HepG2 (cell line): ENCODE measurements around the gene ENO3. TPM values are rescaled to one million over a fixed set of nuclear protein-coding genes. Genes with fewer than 3 reads are reported as not detected.
A peak's percentile ranks its signal among the peaks of the same experiment; 100 is the strongest.

Experiments used
- ERF ChIP-seq: IDR thresholded peaks from 2 replicates; pipeline ENCODE4 v1.6.1; 2018; ENCODE audit warnings: missing biosample characterization, missing genetic modification reagents
- ETV5 ChIP-seq: IDR thresholded peaks from 2 replicates; pipeline ENCODE4 v1.6.1; 2018; ENCODE audit warnings: missing biosample characterization, missing genetic modification reagents, inconsistent platforms, borderline replicate concordance
- GATAD1 ChIP-seq: IDR thresholded peaks from 2 replicates; pipeline ENCODE4 v1.6.1; 2016; ENCODE audit warnings: missing genetic modification reagents, missing compliant biosample characterization
- HMG20B ChIP-seq: conservative IDR thresholded peaks from 2 replicates; pipeline ENCODE4 v1.6.1; 2016; ENCODE audit warnings: missing genetic modification reagents, missing compliant biosample characterization
- HMGA1 ChIP-seq: sonication (generic); formaldehyde crosslinking; conservative IDR thresholded peaks from 2 replicates; pipeline ENCODE4 v1.4.0; 2020; ENCODE audit warnings: missing genetic modification reagents
- HOMEZ ChIP-seq: IDR thresholded peaks from 2 replicates; pipeline ENCODE4 v1.6.1; 2016; ENCODE audit warnings: low read depth
- KAT8 ChIP-seq: IDR thresholded peaks from 2 replicates; pipeline ENCODE4 v1.6.1; 2016; ENCODE audit warnings: missing genetic modification reagents, missing compliant biosample characterization
- MED8 ChIP-seq: sonication (generic); formaldehyde crosslinking; IDR thresholded peaks from 2 replicates; pipeline ENCODE4 v1.8.1; 2023; ENCODE audit warnings: mild to moderate bottlenecking, missing genetic modification reagents; ENCODE audit not compliant: insufficient replicate concordance
- NCOR1 ChIP-seq: fragments of 200-600 bp; sonication (generic); IDR thresholded peaks from 2 replicates; pipeline ENCODE4 v1.7.0; 2017; ENCODE audit warnings: antibody characterized with exemption, low read length, borderline replicate concordance
- NFKBIZ ChIP-seq: IDR thresholded peaks from 2 replicates; pipeline ENCODE4 v1.6.1; 2018; ENCODE audit warnings: missing genetic modification reagents, missing compliant biosample characterization
- POGK ChIP-seq: sonication (generic); formaldehyde crosslinking; conservative IDR thresholded peaks from 2 replicates; pipeline ENCODE4 v1.8.0; 2022; ENCODE audit warnings: mild to moderate bottlenecking, moderate library complexity, missing genetic modification reagents
- POLR2G ChIP-seq: fragments of 200-400 bp; formaldehyde crosslinking; IDR thresholded peaks from 2 replicates; pipeline ENCODE4 v1.6.1; 2018; ENCODE audit warnings: mild to moderate bottlenecking, low read depth, low read length, moderate library complexity
- RAD21 ChIP-seq: fragments of 450-650 bp; formaldehyde crosslinking; IDR thresholded peaks from 2 replicates; pipeline ENCODE4 v1.5.0; 2020; ENCODE audit warnings: mild to moderate bottlenecking
- STAT5B ChIP-seq: sonication (generic); formaldehyde crosslinking; IDR thresholded peaks from 2 replicates; pipeline ENCODE4 v1.4.0; 2020; ENCODE audit warnings: missing genetic modification reagents
- THAP11 ChIP-seq: IDR thresholded peaks from 2 replicates; pipeline ENCODE4 v1.6.1; 2016; ENCODE audit warnings: missing biosample characterization, missing genetic modification reagents
- ZNF12 ChIP-seq: sonication (generic); formaldehyde crosslinking; IDR thresholded peaks from 2 replicates; pipeline ENCODE4 v1.5.0; 2020; ENCODE audit warnings: missing genetic modification reagents
- ZNF335 ChIP-seq: sonication (generic); formaldehyde crosslinking; IDR thresholded peaks from 2 replicates; pipeline ENCODE4 v1.4.0; 2020; ENCODE audit warnings: missing genetic modification reagents
- ZNF33B ChIP-seq: sonication (generic); formaldehyde crosslinking; IDR thresholded peaks from 2 replicates; pipeline ENCODE4 v1.5.1; 2020; ENCODE audit warnings: mild to moderate bottlenecking, missing genetic modification reagents
- ZNF550 ChIP-seq: sonication (generic); formaldehyde crosslinking; IDR thresholded peaks from 2 replicates; pipeline ENCODE4 v1.4.0; 2020; ENCODE audit warnings: mild to moderate bottlenecking, missing genetic modification reagents, borderline replicate concordance
- ZNF577 ChIP-seq: sonication (generic); formaldehyde crosslinking; IDR thresholded peaks from 2 replicates; pipeline ENCODE4 v1.4.0; 2020; ENCODE audit warnings: mild to moderate bottlenecking, low read depth, missing genetic modification reagents, borderline replicate concordance
- polyA plus RNA-seq, 8 experiments: library from polyadenylated mRNA; depleted of rRNA in 3 of 8; stranded (reverse) in 7 of 8; unstranded in 1 of 8; fragments of >200 nt; fragmentation: Illumina TruSeq in 4 of 8; extraction: Trizol in 4 of 8; gene quantifications; 2 replicates each; pipeline versions ENCODE4 v1.2.1 to v1.2.3, GENCODE V29; 2011 to 2016; ENCODE audit warnings: low read depth in 4 of 8, missing spikeins in 1 of 8, mixed read lengths in 1 of 8; ENCODE audit not compliant: insufficient read depth in 1 of 8
- total RNA-seq, 5 experiments: library from RNA; depleted of rRNA; stranded (reverse); fragments of >200 nt; fragmentation: Illumina TruSeq; extraction: Trizol; gene quantifications; 2 replicates each; pipeline ENCODE4 v1.2.3, GENCODE V29; 2016; ENCODE audit warnings: low read depth in 1 of 5
- TF ChIP-seq, protein P1 (sequence below): sonication (generic); formaldehyde crosslinking; IDR thresholded peaks from 2 replicates; pipeline ENCODE4 v1.8.0; 2023; ENCODE audit warnings: mild to moderate bottlenecking, missing genetic modification reagents

Gene ENO3
- total and polyA plus RNA-seq, 2 of the 13 experiments (the other 11 are each of a cell fraction or from before 2014, with no cell fraction given) = 59.8 to 69.8 TPM

GRCh38 chr17:4934173-4934979 is 16.5 kb upstream of the ENO3 start (continued):
- TF ChIP-seq, protein P1, sequence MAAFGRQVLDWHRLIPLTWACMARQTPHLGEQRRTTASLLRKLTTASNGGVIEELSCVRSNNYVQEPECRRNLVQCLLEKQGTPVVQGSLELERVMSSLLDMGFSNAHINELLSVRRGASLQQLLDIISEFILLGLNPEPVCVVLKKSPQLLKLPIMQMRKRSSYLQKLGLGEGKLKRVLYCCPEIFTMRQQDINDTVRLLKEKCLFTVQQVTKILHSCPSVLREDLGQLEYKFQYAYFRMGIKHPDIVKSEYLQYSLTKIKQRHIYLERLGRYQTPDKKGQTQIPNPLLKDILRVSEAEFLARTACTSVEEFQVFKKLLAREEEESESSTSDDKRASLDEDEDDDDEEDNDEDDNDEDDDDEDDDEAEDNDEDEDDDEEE (CRISPR knock-in tag) = no peak
- TF ChIP-seq ZNF577 (no peak), HMG20B (CRISPR knock-in tag) (no peak), NFKBIZ (no peak), ZNF12 (CRISPR knock-in tag) (no peak), GATAD1 (CRISPR knock-in tag) (no peak), ZNF335 (CRISPR knock-in tag) (no peak), ZNF33B (CRISPR knock-in tag) (no peak), THAP11 (CRISPR knock-in tag) (peak; percentile 50), KAT8 (CRISPR knock-in tag) (0 out of 2 replicates have a peak, but pooled peaks have one; percentile 42), NCOR1 (no peak), RAD21 (peak; percentile 62; the same call in 1 of the 2 replicates), STAT5B (no peak), ZNF550 (CRISPR knock-in tag) (no peak), POLR2G (peak; percentile 61), MED8 (peak; percentile 41), ERF (CRISPR knock-in tag) (0 out of 2 replicates have a peak, but pooled peaks have one; percentile 33), HOMEZ (CRISPR knock-in tag) (no peak), POGK (CRISPR knock-in tag) (peak; percentile 72; the same call in 1 of the 2 replicates), HMGA1 (no peak), ETV5 (0 out of 2 replicates have a peak, but pooled peaks have one; percentile 48)
